GM12878 (cell line): Measurements from ENCODE around the gene NRG4. TPM values are rescaled to one million over a fixed set of nuclear protein-coding genes. Genes with fewer than 3 reads are reported as not detected.

ENCODE experiments used
- ATAC-seq: fragments of 200-7000 bp; cut with Tn5 transposase; 3 replicates; pipeline ENCODE4 v1.9.1; 2020; ENCODE audit warnings: mild to moderate bottlenecking, moderate library complexity
- BruUV-seq: library from RNA; stranded (reverse); fragments of 400-500 nt; replicated peaks from 2 replicates; lab custom pipeline; 2021; lab: Mats Ljungman, UMichigan
- CTCF ChIA-PET: fragments of 300-600 bp; sonication (Branson Sonifier 250); formaldehyde crosslinking; extraction: SDS; loops from one replicate; lab custom pipeline; 2021; ENCODE audit warnings: inconsistent platforms; lab: Yijun Ruan, JAX
- POLR2A ChIA-PET: fragments of 350-600 bp; formaldehyde crosslinking; extraction: SDS; loops from one replicate; lab custom pipeline; 2021; ENCODE audit warnings: inconsistent platforms; lab: Charles Lee
- RAD21 ChIA-PET: fragments of 300-600 bp; sonication (Branson Sonifier 250); formaldehyde crosslinking; loops from one replicate; lab custom pipeline; 2023; ENCODE audit warnings: antibody characterized with exemption; ENCODE audit not compliant: unreplicated experiment; lab: Charles Lee
- SMC1A ChIA-PET: fragments of 300-600 bp; sonication (Branson Sonifier 250); formaldehyde crosslinking; loops from one replicate; lab custom pipeline; 2023; ENCODE audit not compliant: unreplicated experiment, uncharacterized antibody; lab: Charles Lee
- DNase-seq: peaks from one replicate; pipeline ENCODE4 v3.0.0-alpha.2; 2011; ENCODE audit warnings: low read depth, low spot score
- FAIRE-seq: peaks from 3 replicates; lab custom pipeline; 2011; peaks lifted over from hg19 to GRCh38; lab: Jason Lieb, UNC
- H2AFZ ChIP-seq: 2 replicates; pipeline ENCODE4 v1.6.0; 2011; ENCODE audit warnings: low read depth, low read length, control low read depth; ENCODE audit not compliant: control insufficient read depth
- H3K27ac ChIP-seq: 2 replicates; pipeline ENCODE4 v1.5.1; 2011; ENCODE audit warnings: control low read depth; ENCODE audit not compliant: control insufficient read depth, insufficient read depth
- H3K27me3 ChIP-seq, 2 experiments: replicated peaks in 1 of 2; 2 replicates each; pipeline versions ENCODE4 v1.6.0 to v1.6.1; 2011; ENCODE audit warnings: low read length in 1 of 2; ENCODE audit not compliant: control insufficient read depth in 2 of 2, insufficient read depth in 2 of 2
- H3K36me3 ChIP-seq, 2 experiments: 2 replicates each; pipeline ENCODE4 v1.5.1; 2011; ENCODE audit warnings: low read length in 1 of 2; ENCODE audit not compliant: control insufficient read depth in 2 of 2, insufficient read depth in 2 of 2
- H3K4me1 ChIP-seq: 2 replicates; pipeline ENCODE4 v1.6.1; 2011; ENCODE audit warnings: mild to moderate bottlenecking, low read length, moderate library complexity, mixed read lengths; ENCODE audit not compliant: control insufficient read depth, insufficient read depth
- H3K4me2 ChIP-seq: 2 replicates; pipeline ENCODE4 v1.6.0; 2011; ENCODE audit warnings: control low read depth; ENCODE audit not compliant: control insufficient read depth, insufficient read depth
- H3K4me3 ChIP-seq: fragments of 200-600 bp; sonication (generic); 2 replicates; pipeline ENCODE4 v1.5.1; 2016
- H3K79me2 ChIP-seq: 2 replicates; pipeline ENCODE4 v1.6.0; 2011; ENCODE audit warnings: low read length; ENCODE audit not compliant: control insufficient read depth, insufficient read depth
- H3K9ac ChIP-seq: 2 replicates; pipeline ENCODE4 v1.8.0; 2011; ENCODE audit warnings: low read length, control low read depth, mixed read lengths; ENCODE audit not compliant: control insufficient read depth, insufficient read depth
- H3K9me3 ChIP-seq: replicated peaks from 3 replicates; pipeline ENCODE4 v1.5.1; 2011; ENCODE audit warnings: mild to moderate bottlenecking, low read length; ENCODE audit not compliant: control insufficient read depth, insufficient read depth
- H4K20me1 ChIP-seq: 2 replicates; pipeline ENCODE4 v1.6.0; 2011; ENCODE audit not compliant: control insufficient read depth, insufficient read depth
- ATF7 ChIP-seq: fragments of 450-650 bp; IDR thresholded peaks from 2 replicates; pipeline ENCODE4 v1.6.1; 2016; ENCODE audit warnings: low read depth, mild to moderate bottlenecking
- EP300 ChIP-seq, 2 experiments: fragments of 150-350 bp in 1 of 2; IDR thresholded peaks; 2 replicates each; pipeline ENCODE4 v1.6.1; 2011 to 2012; ENCODE audit warnings: low read depth in 2 of 2, low read length in 2 of 2, borderline replicate concordance in 1 of 2, improper control_type of control experiment in 1 of 2, inconsistent platforms in 1 of 2; ENCODE audit not compliant: control insufficient read depth in 1 of 2
- RCOR1 ChIP-seq: conservative IDR thresholded peaks from 2 replicates; pipeline ENCODE4 v1.6.1; 2012; ENCODE audit warnings: low read depth, low read length, improper control_type of control experiment
- RUNX3 ChIP-seq: IDR thresholded peaks from 2 replicates; pipeline ENCODE4 v1.6.1; 2012; ENCODE audit warnings: low read length, inconsistent platforms
- SMAD1 ChIP-seq: fragments of 450-650 bp; IDR thresholded peaks from 2 replicates; pipeline ENCODE4 v1.6.1; 2018; ENCODE audit warnings: mild to moderate bottlenecking, low read depth; ENCODE audit not compliant: partially characterized antibody
- WGBS: methylation state at CpG from one replicate; pipeline ENCODE4 v1.1.6; 2016; ENCODE audit warnings: low lambda C conversion rate; ENCODE audit not compliant: insufficient replicate concordance, insufficient coverage; ENCODE audit errors: missing lambda C conversion rate; 5-methylcytosine and 5-hydroxymethylcytosine counted together
- in situ Hi-C: fragments of 300-500 bp; cut with MboI; formaldehyde crosslinking; loops from 9 replicates; pipeline ENCODE4 v1.14.3; 2018; ENCODE audit warnings: mixed read lengths
- intact Hi-C: fragments of 100-400 bp; cut with micrococcal nuclease; formaldehyde crosslinking; loops from one replicate; pipeline ENCODE4 v1.14.2; 2022; ENCODE audit not compliant: unreplicated experiment
- polyA plus RNA-seq, 11 experiments: library from polyadenylated mRNA; depleted of rRNA in 4 of 11; unstranded in 6 of 11; stranded (reverse) in 5 of 11; fragments of >200 nt; fragmentation: Nextera tagmentation in 4 of 11; fragmentation: Illumina TruSeq in 1 of 11; extraction: Ambion mirVana in 4 of 11; extraction: Trizol in 1 of 11; gene quantifications; 1 replicate in 1 of 11; 2 replicates in 10 of 11; pipeline versions ENCODE4 v1.2.1 to v1.2.3, GENCODE V29; 2011 to 2016; ENCODE audit warnings: inconsistent platforms in 2 of 11, missing spikeins in 2 of 11, low read depth in 1 of 11
- total RNA-seq, 4 experiments: library from RNA; depleted of rRNA in 3 of 4; stranded (reverse); fragments of >200 nt in 3 of 4; fragmentation: Illumina TruSeq in 1 of 4; extraction: Trizol in 1 of 4; gene quantifications; 2 replicates each; pipeline versions ENCODE4 v1.2.1 to v1.2.3, GENCODE V29; 2013 to 2021
- TF ChIP-seq, protein P1 (sequence below): fragments of 450-650 bp; IDR thresholded peaks from 2 replicates; pipeline ENCODE4 v1.6.1; 2017; ENCODE audit warnings: mild to moderate bottlenecking
- TF ChIP-seq, protein P2 (sequence below): IDR thresholded peaks from 2 replicates; pipeline ENCODE4 v1.6.1; 2012; ENCODE audit warnings: low read length, inconsistent platforms
- TF ChIP-seq, protein P3 (sequence below): fragments of 450-650 bp; IDR thresholded peaks from 2 replicates; pipeline ENCODE4 v1.6.1; 2016; ENCODE audit warnings: mild to moderate bottlenecking
- TF ChIP-seq, protein P4 (sequence below): fragments of 450-650 bp; IDR thresholded peaks from 2 replicates; pipeline ENCODE4 v1.6.1; 2017; ENCODE audit warnings: antibody characterized with exemption, mild to moderate bottlenecking, moderate library complexity

The NRG4 gene
- total and polyA plus RNA-seq, 10 of the 15 experiments (the other 5 are each of a cell fraction or from before 2014, with no cell fraction given): 0.76 to 8.3 (median 5.5) TPM

DNA sequence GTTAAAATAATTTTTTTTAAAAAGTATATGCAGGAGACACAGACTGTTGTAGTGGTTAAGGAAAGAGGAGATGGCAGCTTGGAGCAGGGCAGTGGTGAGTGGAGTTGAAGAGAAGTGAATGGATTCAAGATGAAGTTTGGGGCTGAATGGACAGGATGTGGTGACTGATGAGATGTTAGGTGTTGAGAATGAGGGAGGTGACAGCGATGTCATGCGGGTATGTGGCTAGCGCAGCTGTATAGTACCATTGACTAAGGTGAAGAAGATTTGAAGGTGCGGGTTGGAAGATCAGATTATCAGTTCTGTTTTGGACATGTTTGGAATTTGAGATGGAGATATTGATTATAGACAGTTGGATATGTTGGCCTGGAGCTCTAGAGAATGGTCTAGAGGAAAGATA, 88.5 kb downstream of the NRG4 start:
- no TSS peak for BruUV-seq
- FAIRE-seq: no peak
- no peak overlapping the region for H3K27ac ChIP-seq
- H3K9me3 ChIP-seq: no peaks in the 10 kb centered on the region
- intact Hi-C loops (no loop called here), in situ Hi-C loops (no loop called here)
- DNase-seq: no peak
- no peak overlapping the region for H2AFZ ChIP-seq
- H3K36me3 ChIP-seq: peaks cover 9 to 13% of the 10 kb centered on the region in 2 experiments; a peak in 3 of 4 replicates
- H3K4me3 ChIP-seq: no peak overlapping the region
- no peak for ATAC-seq
- TF ChIP-seq SMAD1 (no peak), EP300 (IDR thresholded peaks at IDR 0.05; ENCODE audit: borderline replicate concordance in 1 of 2, control insufficient read depth in 1 of 2, low read depth in 2 of 2, low read length in 2 of 2) (no peak), RCOR1 (no peak), ATF7 (peak; percentile 21; the same call in 1 of the 2 replicates), RUNX3 (peak; percentile 59)
- TF ChIP-seq, protein P1, sequence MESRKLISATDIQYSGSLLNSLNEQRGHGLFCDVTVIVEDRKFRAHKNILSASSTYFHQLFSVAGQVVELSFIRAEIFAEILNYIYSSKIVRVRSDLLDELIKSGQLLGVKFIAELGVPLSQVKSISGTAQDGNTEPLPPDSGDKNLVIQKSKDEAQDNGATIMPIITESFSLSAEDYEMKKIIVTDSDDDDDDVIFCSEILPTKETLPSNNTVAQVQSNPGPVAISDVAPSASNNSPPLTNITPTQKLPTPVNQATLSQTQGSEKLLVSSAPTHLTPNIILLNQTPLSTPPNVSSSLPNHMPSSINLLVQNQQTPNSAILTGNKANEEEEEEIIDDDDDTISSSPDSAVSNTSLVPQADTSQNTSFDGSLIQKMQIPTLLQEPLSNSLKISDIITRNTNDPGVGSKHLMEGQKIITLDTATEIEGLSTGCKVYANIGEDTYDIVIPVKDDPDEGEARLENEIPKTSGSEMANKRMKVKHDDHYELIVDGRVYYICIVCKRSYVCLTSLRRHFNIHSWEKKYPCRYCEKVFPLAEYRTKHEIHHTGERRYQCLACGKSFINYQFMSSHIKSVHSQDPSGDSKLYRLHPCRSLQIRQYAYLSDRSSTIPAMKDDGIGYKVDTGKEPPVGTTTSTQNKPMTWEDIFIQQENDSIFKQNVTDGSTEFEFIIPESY: peak; percentile 50; the same call in 1 of the 2 replicates
- TF ChIP-seq, protein P2, sequence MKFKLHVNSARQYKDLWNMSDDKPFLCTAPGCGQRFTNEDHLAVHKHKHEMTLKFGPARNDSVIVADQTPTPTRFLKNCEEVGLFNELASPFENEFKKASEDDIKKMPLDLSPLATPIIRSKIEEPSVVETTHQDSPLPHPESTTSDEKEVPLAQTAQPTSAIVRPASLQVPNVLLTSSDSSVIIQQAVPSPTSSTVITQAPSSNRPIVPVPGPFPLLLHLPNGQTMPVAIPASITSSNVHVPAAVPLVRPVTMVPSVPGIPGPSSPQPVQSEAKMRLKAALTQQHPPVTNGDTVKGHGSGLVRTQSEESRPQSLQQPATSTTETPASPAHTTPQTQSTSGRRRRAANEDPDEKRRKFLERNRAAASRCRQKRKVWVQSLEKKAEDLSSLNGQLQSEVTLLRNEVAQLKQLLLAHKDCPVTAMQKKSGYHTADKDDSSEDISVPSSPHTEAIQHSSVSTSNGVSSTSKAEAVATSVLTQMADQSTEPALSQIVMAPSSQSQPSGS: 0 out of 2 replicates have a peak, but pooled peaks have one; percentile 25
- TF ChIP-seq, protein P3, sequence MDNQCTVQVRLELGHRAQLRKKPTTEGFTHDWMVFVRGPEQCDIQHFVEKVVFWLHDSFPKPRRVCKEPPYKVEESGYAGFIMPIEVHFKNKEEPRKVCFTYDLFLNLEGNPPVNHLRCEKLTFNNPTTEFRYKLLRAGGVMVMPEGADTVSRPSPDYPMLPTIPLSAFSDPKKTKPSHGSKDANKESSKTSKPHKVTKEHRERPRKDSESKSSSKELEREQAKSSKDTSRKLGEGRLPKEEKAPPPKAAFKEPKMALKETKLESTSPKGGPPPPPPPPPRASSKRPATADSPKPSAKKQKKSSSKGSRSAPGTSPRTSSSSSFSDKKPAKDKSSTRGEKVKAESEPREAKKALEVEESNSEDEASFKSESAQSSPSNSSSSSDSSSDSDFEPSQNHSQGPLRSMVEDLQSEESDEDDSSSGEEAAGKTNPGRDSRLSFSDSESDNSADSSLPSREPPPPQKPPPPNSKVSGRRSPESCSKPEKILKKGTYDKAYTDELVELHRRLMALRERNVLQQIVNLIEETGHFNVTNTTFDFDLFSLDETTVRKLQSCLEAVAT: 0 out of 2 replicates have a peak, but pooled peaks have one; percentile 38
- TF ChIP-seq, protein P4, sequence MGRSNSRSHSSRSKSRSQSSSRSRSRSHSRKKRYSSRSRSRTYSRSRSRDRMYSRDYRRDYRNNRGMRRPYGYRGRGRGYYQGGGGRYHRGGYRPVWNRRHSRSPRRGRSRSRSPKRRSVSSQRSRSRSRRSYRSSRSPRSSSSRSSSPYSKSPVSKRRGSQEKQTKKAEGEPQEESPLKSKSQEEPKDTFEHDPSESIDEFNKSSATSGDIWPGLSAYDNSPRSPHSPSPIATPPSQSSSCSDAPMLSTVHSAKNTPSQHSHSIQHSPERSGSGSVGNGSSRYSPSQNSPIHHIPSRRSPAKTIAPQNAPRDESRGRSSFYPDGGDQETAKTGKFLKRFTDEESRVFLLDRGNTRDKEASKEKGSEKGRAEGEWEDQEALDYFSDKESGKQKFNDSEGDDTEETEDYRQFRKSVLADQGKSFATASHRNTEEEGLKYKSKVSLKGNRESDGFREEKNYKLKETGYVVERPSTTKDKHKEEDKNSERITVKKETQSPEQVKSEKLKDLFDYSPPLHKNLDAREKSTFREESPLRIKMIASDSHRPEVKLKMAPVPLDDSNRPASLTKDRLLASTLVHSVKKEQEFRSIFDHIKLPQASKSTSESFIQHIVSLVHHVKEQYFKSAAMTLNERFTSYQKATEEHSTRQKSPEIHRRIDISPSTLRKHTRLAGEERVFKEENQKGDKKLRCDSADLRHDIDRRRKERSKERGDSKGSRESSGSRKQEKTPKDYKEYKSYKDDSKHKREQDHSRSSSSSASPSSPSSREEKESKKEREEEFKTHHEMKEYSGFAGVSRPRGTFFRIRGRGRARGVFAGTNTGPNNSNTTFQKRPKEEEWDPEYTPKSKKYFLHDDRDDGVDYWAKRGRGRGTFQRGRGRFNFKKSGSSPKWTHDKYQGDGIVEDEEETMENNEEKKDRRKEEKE: no peak
- TF ChIP-seq, all 136 proteins: peak for 5
- Histone ChIP-seq H3K9ac (no peak overlapping the region), H3K79me2 (peaks cover 9% of the 10 kb centered on the region), H3K27me3 (no peaks in the 10 kb centered on the region), H4K20me1 (no peaks in the 10 kb centered on the region), H3K4me1 (peaks cover 7% of the 10 kb centered on the region), H3K4me2 (no peak overlapping the region)
- POLR2A ChIA-PET: no interaction called here
- RAD21 ChIA-PET: interaction anchor here (1.0 to 1.3 kb wide), 2 partner anchors 115 to 216 kb away, joined by 3 to 5 read pairs; no protein-coding TSS in a partner anchor
- WGBS: 97% methylated on average over 4 of the region's 4 CpGs
- CTCF ChIA-PET: interaction anchor here (0.9 to 1.5 kb wide), 6 partner anchors 8 to 227 kb away, joined by 3 to 7 read pairs (median 3); no protein-coding TSS in a partner anchor
- SMC1A ChIA-PET: interaction anchor here (0.6 to 1.8 kb wide), 4 partner anchors 17 to 214 kb away, joined by 3 to 8 read pairs (median 3); no protein-coding TSS in a partner anchor
